ENCODE data around the gene ZNF823. TPM values are rescaled to one million over a fixed set of nuclear protein-coding genes. Genes with fewer than 3 reads are reported as not detected.

Gene ZNF823
- total and polyA plus RNA-seq, 2 of the 13 experiments (the other 11 are each of a cell fraction or from before 2014, with no cell fraction given), result 5.7 to 11.7 TPM

DNA sequence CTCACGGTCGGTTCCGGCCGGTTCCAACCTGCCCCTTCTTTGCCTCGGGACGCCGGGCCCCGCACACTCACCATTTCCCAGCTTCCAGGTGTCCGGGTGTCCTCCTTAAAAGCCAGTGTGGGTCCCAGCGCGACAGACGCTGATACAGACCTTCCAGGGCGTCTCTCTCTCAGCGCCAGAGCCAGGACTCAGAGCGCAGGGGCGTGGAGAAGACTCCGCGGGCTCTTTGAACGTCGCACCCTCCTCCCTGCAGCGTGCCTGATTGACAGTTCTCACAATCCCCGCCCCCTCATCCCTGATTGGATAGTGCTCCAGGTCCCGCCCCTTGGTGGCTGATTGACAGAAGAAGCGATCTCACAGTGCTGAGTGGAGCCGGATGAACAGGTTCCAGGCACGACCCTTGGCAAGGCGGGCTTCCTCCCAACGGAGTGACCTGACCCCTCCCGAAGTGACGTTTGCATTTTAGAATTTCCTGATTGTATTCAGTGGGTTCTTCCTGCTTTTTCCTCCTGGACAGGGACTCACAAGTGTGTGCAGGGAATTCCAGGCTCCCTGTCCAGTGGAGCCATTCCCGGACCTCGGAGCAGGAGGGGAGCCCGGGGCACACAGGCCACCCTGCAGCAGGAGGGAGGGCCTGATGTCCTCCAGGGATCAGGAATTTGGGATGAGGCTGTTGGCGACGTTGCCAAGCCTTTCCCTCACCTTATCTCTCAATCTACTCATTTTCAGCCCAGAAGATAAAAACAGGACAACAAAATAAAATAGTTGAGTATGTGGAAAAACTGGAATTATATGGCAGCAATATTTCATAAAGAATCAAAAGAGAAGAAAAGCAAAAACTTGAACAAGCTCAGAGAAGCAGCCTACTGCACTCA is at the start of gene ZNF823 (continued):
- TF ChIP-seq, protein P1, sequence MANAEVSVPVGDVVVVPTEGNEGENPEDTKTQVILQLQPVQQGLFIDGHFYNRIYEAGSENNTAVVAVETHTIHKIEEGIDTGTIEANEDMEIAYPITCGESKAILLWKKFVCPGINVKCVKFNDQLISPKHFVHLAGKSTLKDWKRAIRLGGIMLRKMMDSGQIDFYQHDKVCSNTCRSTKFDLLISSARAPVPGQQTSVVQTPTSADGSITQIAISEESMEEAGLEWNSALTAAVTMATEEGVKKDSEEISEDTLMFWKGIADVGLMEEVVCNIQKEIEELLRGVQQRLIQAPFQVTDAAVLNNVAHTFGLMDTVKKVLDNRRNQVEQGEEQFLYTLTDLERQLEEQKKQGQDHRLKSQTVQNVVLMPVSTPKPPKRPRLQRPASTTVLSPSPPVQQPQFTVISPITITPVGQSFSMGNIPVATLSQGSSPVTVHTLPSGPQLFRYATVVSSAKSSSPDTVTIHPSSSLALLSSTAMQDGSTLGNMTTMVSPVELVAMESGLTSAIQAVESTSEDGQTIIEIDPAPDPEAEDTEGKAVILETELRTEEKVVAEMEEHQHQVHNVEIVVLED (CRISPR knock-in tag; IDR thresholded peaks at IDR 0.05; ENCODE audit: borderline replicate concordance), result peak; percentile 67; the same call in 1 of the 2 replicates
- TF ChIP-seq MEF2D (CRISPR knock-in tag; IDR thresholded peaks at IDR 0.05), result peak; percentile 60; the same call in 1 of the 2 replicates
- no peak for TF ChIP-seq FOXO4 (CRISPR knock-in tag; conservative IDR thresholded peaks at IDR 0.05)
- TF ChIP-seq PHF8 (CRISPR knock-in tag; IDR thresholded peaks at IDR 0.05), result peak; percentile 80
- TF ChIP-seq ZNF12 (CRISPR knock-in tag; IDR thresholded peaks at IDR 0.05), result no peak
- TF ChIP-seq YEATS4 (CRISPR knock-in tag; IDR thresholded peaks at IDR 0.05; ENCODE audit: borderline replicate concordance), result 0 out of 2 replicates have a peak, but pooled peaks have one; percentile 30
- TF ChIP-seq TARDBP (CRISPR knock-in tag; IDR thresholded peaks at IDR 0.05), result peak; percentile 59; the same call in 1 of the 2 replicates
- TF ChIP-seq PATZ1 (CRISPR knock-in tag; IDR thresholded peaks at IDR 0.05), result peak; percentile 71
- TF ChIP-seq ZNF263 (CRISPR knock-in tag; IDR thresholded peaks at IDR 0.05), result peak; percentile 80
- TF ChIP-seq TBX3 (IDR thresholded peaks at IDR 0.05; ENCODE audit: borderline replicate concordance), result peak; percentile 35; the same call in 1 of the 2 replicates
- peak; percentile 76 for TF ChIP-seq ZFX (CRISPR knock-in tag; IDR thresholded peaks at IDR 0.05; ENCODE audit: low read depth)
- TF ChIP-seq TMF1 (CRISPR knock-in tag; IDR thresholded peaks at IDR 0.05; ENCODE audit: low read depth), result no peak; the same call in 1 of the 2 replicates
- TF ChIP-seq KMT2B (CRISPR knock-in tag; IDR thresholded peaks at IDR 0.05), result peak; percentile 53; the same call in 1 of the 2 replicates
- TF ChIP-seq HDAC1 (CRISPR knock-in tag; IDR thresholded peaks at IDR 0.05), result peak; percentile 22; the same call in 1 of the 2 replicates
- TF ChIP-seq TGIF2 (CRISPR knock-in tag; IDR thresholded peaks at IDR 0.05), result peak; percentile 57
- peak; percentile 71; the same call in 1 of the 2 replicates for TF ChIP-seq ZNF709 (CRISPR knock-in tag; IDR thresholded peaks at IDR 0.05)
- no peak for TF ChIP-seq ZSCAN22 (CRISPR knock-in tag; IDR thresholded peaks at IDR 0.05)
- peak; percentile 67 for TF ChIP-seq HNF1B (CRISPR knock-in tag; IDR thresholded peaks at IDR 0.05)
- TF ChIP-seq, protein P2, sequence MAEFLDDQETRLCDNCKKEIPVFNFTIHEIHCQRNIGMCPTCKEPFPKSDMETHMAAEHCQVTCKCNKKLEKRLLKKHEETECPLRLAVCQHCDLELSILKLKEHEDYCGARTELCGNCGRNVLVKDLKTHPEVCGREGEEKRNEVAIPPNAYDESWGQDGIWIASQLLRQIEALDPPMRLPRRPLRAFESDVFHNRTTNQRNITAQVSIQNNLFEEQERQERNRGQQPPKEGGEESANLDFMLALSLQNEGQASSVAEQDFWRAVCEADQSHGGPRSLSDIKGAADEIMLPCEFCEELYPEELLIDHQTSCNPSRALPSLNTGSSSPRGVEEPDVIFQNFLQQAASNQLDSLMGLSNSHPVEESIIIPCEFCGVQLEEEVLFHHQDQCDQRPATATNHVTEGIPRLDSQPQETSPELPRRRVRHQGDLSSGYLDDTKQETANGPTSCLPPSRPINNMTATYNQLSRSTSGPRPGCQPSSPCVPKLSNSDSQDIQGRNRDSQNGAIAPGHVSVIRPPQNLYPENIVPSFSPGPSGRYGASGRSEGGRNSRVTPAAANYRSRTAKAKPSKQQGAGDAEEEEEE (CRISPR knock-in tag; IDR thresholded peaks at IDR 0.05; ENCODE audit: borderline replicate concordance), result no peak; the same call in 1 of the 2 replicates
- no peak for TF ChIP-seq SP1 (IDR thresholded peaks at IDR 0.05)
- TF ChIP-seq SP1 (CRISPR knock-in tag; IDR thresholded peaks at IDR 0.05), result peak; percentile 83
